Activated naive CD4-positive, alpha-beta T cell treated with anti-CD3 and anti-CD28 coated beads, Interleukin-2, amount 10 ng/mL, durations not matched to agents 5 hours and 36 hours (primary cell): ENCODE results near the gene MS4A1. TPM values are rescaled to one million over a fixed set of nuclear protein-coding genes. Genes with fewer than 3 reads are reported as not detected.

Experiments
- total RNA-seq, 2 experiments: library from RNA; stranded (reverse); gene quantifications; one replicate each; pipeline ENCODE4 v1.2.3, GENCODE V29; 2021

MS4A1 gene
- total RNA-seq = 1 to 10 TPM in 1 of 2 experiments, under 1 TPM in 1; 0.41 to 1.0 TPM

DNA sequence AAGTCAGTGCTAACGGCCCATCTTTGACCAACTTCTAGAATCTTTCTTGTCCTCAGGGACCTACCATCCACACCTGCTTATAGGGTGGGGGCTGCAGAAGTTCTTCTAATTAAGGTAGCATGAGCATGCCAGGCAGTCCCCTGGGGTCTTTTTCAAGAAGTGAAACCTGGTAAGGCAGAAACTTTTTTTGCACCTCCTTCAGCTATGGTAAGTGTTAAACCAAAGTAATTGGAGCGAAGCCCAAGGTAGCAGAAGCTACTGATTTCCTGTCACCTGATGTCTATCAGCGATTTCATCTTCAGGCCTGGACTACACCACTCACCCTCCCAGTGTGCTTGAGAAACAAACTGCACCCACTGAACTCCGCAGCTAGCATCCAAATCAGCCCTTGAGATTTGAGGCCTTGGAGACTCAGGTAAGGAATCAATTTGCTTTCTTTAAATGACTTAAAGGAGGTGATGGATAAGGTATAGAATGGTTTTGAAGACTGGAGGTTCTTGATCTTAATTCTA is at the start of gene MS4A1:
Gene MS4A1 (plus strand): TSS at position 317 of the 512 bp plus-strand sequence. CDS start 6,528 bp downstream, outside the sequence.

DNA sequence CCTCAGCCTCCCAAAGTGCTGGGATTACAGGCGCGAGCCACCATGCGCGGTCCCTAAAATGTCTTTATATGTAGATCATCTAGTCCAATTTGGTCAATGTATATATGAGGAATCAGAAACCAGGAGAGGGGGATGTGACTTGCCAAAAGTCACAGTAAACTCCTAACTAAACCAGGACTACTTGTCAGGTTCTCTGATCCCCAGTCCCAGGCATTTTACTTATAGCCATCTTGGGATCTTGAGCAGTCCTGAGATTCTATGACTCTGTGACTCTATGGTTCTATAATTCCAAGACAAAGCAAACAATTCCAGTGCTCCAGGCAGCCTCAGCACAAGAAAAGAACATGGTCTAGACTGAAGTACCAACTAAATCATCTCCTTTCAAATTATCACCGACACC is 26.4 kb upstream of the MS4A1 start, which contains the start of gene MS4A5:
Gene MS4A5 (plus strand): TSS at position 301 of the 400 bp plus-strand sequence. CDS start 103 bp downstream, outside the sequence.

DNA sequence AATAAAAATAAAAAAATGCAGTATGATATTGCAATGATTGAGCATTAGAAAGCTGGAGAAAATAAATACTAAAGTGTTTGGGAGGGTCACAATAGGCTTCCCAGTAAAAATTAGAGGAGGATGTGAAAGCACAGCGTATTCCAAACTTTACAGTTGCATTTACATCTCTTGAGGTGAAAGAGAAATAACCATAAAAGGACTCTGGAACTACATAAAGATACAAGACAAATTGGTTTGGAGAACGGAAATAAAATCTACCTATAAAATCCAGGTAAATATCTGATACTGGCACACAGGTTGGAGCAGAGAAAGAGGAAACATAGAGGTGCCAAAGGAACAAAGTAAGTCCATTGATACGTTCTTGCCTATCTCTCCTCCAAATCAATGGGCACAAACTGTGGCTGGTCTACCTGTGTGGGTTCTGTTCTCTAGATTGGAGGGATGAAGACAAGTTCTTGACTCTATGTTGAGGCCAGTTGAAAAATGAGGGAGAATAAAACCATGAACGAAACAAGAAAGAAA is 36.9 kb downstream of the MS4A1 start, which contains the start of gene MS4A12:
Gene MS4A12 (plus strand): TSS at position 291 of the 522 bp plus-strand sequence. CDS start 4,541 bp downstream, outside the sequence.

DNA sequence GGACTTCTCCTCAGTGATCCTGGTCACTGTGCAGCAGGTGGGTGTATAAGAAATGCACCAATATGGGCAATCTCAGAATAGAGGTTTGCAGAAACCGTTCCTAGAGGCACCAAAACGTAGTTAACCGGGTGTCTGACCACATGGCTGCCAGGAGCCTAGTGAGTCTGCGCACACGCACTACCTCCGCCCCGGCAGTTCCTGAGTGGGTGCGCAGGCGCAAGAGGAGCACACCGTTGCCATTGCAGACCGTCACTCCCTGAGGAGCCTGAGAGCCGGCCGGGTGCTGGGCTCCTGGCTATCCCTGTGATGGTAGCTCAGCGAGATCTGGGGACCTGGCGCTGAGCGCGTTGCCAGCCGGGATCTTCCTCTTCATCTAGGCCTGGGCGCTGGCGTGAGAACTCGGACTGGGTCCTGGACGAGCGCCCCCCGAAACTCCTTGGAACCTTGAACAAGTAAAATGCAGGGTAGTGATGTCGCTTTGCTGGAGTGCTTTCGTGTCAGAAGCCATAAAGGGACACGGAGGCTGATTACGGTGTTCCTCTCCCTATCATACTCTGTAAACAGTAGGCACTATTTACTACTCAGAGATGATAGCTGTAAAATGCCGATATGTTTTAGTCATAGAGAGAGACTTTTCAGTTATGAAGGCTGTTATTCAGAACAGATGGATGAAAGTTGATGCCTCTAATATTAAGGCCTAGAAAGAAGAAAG is 59.7 kb downstream of the MS4A1 start, which contains the start of gene MS4A13:
Gene MS4A13 (plus strand): TSS at position 249 of the 712 bp plus-strand sequence. CDS start 2,692 bp downstream, outside the sequence.

Other genes with a start within 250 kb of the MS4A1 start
- gene MS4A4E, start 212.7 kb upstream of the MS4A1 start, total RNA-seq = not detected
- not detected for gene MS4A4A, start 175.2 kb upstream of the MS4A1 start, total RNA-seq
- gene MS4A6E, start 128.6 kb upstream of the MS4A1 start, total RNA-seq = not detected
- gene MS4A7, start 77.3 kb upstream of the MS4A1 start, total RNA-seq = not detected
- gene MS4A14, start 59.4 kb upstream of the MS4A1 start, total RNA-seq = not detected
- gene MS4A5, start 26.3 kb upstream of the MS4A1 start, total RNA-seq = not detected
- not detected for gene MS4A12, start 36.9 kb downstream of the MS4A1 start, total RNA-seq
- not detected for gene MS4A13, start 59.5 kb downstream of the MS4A1 start, total RNA-seq
- not detected for gene MS4A8, start 243.8 kb downstream of the MS4A1 start, total RNA-seq